ENCODE data around the gene SNRPD2.
"Not testable (repeated sequence)": the region's sequence is repeated elsewhere in the genome, so short reads cannot be mapped to it uniquely, and the experiment has no call there.

Gene SNRPD2

DNA sequence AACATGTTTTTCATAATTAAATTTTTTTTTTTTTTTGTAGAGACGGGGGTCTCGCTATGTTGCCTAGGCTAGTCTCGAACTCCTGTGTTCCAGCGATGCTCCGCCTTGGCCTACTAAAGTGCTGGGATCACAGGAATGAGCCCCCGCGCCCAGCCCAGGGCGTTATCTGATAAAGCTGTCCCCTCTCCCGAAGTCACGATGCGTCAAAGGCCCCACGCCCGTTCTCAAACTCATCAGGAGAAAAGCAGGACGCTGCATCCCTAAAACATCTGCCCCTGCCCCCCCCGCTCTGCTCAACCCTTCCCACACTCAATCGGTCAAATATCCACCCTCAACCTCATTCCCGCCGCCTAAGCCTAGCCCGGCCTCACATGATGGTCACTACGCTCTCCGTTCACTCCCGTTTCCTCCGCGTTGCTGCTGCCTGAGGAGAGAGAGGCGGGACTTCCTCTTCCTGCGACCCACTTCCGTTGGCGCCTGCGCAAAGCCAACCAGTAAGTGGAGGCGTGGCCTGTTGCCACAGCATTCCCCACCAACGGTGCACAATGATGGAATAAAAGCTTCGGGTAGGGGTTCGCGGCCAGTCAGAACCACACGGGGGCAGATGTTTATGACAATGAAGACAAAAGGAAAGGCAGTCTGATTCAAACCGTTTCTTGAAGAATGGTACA, at the start of gene SNRPD2:
Gene SNRPD2, minus strand, starts transcription at position 438 of the 671 bp plus-strand sequence. Its CDS starts 65 bp downstream, at position 373.
- DNase-seq, result peak; percentile 88

DNA sequence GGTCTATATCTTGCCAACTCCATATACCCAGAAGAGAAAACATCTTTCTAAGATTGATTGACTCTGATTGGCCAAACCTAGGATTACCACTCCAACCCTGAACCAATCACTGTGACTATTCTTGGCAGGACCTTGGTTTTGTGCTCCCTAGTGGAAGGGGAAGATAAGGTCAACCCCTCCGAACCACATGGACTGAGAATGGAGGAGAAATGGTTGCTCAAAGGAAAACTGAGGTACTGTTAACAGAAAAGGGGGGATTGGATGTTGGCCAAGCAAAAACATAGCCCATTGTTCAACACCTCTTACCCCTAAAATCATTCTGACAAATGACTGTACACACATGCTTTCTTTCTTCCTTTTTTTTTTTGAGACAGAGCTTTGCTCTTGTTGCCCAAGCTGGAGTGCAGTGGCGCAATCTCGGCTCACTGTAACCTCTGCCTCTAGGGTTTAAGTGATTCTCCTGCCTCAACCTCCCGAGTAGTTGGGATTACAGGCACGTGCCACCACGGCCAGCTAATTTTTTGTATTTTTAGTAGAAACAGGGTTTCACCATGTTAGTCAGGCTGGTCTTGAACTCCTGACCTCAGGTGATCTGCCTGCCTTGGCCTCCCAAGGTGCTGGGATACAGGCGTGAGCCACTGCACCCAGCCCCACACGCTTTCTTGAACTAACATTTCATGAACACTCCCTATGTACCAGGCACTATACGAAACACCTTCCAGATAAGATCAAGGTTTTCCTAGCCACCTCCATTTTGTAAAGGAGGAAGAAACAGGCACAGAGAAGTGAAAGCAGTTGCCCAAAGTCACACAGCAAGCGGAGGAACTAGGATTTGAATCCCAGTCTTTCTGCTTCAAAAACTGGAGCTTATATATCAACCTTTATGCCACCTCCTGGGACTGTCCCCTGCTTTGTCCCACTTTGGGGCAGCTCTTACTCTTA, 48.0 kb upstream of the SNRPD2 start:
- DNase-seq, result no peak

DNA sequence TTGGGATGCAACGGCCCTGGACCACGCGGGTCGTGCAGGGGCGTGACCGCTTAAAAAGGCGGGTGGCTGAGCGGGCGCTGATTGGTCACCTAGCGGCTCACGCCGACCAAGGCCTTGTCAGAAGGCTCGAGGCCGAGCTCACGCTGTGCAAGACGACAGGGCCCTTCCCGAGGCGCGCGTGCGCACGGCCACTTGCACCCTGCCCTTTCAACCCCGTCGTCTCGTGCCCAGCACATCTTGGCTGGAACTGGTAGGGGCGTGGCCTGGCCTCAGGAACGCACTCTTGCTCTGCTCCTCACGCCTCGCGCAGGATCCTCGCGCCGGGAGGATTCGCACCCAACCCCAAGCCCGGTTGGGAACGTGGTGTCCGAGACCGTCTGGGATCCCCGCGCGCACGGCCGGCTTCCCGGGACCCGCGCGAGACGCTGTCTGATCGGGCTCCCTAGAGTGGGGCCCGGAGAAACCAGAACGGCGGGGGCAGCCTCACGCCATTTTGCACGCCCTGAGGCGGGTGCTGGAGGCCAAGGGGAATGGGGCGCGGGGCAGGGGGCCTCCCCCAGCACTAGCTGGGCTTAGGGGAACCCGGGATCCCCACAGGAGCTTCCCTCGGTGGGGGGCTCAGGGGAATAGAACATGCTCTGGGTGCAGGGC, 41.5 kb upstream of the SNRPD2 start, which contains the start of gene MEIOSIN:
Gene MEIOSIN, plus strand, starts transcription at position 280 of the 651 bp plus-strand sequence. CDS start 1,938 bp downstream, outside the sequence.
- DNase-seq, result no peak

GRCh38 chr19:45730368-45731288, 38.9 kb upstream of the SNRPD2 start, which contains the start of gene FBXO46:
Gene FBXO46, minus strand, starts transcription at chr19:45730896. Its CDS starts 17,401 bp downstream, at chr19:45713495.
- peak; percentile 99 for DNase-seq

- DNase-seq, result no peak
These were observed 38.1 kb upstream of the SNRPD2 start for GRCh38 chr19:45729800-45730290.

GRCh38 chr19:45728683-45729082, 36.9 kb upstream of the SNRPD2 start:
- not testable (repeated sequence) for DNase-seq

GRCh38 chr19:45720065-45720464, 28.3 kb upstream of the SNRPD2 start:
- not testable (repeated sequence) for DNase-seq

DNA sequence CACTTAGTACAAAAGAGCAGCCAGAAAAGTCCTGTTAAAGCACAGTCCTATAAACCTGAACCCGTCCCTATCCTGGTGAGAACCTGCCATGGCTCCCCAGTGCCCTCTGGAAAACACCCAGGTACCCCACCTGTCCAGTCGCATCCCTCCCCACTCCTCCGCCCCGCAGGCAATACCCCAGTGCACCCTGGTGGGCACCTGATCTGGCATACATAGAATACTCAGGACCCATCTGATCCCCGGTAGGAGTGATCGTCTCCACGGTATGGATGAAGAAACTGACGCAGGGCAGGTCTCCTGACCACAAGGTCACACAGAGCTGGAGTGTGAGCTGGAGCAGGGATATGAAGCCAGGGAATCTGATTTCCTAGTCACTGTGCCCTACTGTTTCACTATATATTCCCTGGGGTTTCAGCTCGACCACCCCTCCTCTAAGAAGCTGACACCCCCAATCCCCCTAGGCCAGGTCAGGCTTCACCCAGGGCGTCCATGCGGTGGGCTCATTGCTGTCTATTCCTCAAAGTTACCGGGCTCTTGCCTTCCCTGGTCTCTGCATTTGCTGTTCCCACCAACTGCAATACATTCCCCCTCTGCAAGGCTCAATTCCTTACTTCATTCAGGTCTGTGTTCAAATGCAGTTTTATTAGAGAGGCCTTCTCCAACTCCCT, 26.4 kb upstream of the SNRPD2 start:
- DNase-seq, result no peak

GRCh38 chr19:45717131-45717982, 25.6 kb upstream of the SNRPD2 start:
- DNase-seq, result peak; percentile 97

- DNase-seq, result no peak
These were observed 24.8 kb upstream of the SNRPD2 start for GRCh38 chr19:45716359-45717130.

DNA sequence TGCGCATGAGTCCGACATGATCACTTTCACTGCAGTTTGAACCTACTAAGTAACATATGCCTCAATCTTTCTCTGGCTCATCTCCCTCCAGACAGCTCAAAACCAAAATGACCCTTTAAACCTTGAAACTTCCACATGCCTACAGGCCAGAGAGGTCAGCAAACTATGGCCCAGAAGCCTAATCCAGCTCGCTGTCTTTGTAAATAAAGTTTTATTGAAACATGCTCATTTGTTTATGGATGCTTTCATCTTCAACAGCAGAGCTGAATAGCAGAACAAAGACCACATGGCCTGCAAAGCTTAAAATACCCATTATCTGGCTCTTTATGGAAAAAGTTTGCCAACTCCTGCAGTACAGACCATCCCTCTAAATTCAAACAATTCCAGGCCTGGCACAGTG, 23.4 kb upstream of the SNRPD2 start:
- no peak for DNase-seq

GRCh38 chr19:45713141-45713540, 21.4 kb upstream of the SNRPD2 start:
- DNase-seq, result no peak

DNA sequence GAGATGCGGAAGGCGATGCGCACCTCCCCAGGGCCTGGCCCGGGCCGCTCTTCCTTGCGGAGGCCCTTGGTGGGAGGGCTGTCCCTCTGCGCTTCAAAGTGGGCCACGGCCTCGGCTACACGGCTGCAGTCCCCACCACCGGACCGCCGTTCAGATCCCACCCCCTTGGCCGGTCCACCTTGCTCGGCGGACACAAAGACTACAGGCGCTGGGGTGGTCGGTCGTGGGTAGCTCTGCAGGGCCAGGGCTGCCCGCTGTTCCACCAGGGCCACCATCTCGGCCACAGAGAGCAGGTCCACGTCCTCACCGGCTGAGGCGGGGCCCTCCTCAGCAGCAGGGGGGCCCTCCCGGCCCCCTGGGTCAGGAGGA, 20.9 kb upstream of the SNRPD2 start:
- no peak for DNase-seq

GRCh38 chr19:45711851-45712698, 20.3 kb upstream of the SNRPD2 start:
- DNase-seq, result no peak

GRCh38 chr19:45710356-45711130, 18.8 kb upstream of the SNRPD2 start:
- DNase-seq, result no peak

DNA sequence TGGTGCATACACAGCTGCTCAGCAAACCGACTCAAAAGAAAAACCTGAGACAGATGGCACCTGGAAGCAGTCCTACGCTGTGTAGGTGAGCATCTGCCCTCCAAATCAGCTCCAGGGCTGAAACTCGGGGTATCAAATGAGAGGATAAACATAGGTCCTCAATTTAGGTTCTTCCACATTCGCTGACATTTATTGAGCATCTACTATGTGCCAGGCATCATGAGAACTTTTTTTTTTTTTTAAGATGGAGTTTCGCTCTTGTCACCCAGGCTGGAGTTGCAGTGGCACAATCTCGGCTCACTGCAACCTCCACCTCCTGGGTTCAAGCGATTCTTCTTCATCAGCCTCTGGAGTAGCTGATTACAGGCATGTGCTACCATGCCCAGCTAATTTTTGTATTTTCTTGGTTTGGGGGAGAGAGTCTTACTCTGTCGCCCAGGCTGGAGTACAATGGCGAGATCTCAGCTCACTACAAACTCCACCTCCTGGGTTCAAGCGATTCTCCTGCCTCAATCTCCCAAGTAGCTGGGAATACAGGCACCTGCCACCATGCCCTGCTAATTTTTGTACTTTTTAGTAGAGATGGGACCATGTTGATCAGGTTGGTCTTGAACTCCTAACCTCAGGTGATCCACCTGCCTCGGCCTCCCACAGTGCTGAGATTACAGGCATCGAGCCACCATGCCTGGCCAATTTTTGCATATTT, 14.1 kb upstream of the SNRPD2 start:
- DNase-seq, result no peak

DNA sequence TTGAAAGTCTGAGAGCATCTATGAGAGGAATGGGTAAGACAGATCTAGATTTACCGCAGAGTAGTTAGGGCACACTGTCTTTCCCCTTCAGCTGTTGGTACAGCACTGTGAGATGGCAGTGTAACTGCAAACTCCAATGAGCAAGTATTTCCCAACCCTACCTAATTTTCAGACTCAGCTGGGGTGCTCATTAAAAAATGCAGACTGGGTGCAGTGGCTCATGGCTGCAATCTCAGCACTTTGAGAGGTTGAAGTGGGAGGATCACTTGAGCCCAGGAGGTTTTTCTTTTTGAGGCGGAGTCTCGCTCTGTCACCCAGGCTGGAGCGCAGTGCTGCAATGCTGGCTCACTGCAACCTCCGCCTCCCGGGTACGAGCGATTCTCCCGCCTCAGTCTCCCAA, 13.4 kb upstream of the SNRPD2 start:
- DNase-seq, result no peak

Measured in NCI-H1436 (cell line).